ENCODE results near the gene GLRA2. TPM values are rescaled to one million over a fixed set of nuclear protein-coding genes. Genes with fewer than 3 reads are reported as not detected.
"Not testable (repeated sequence)": the region's sequence is repeated elsewhere in the genome, so short reads cannot be mapped to it uniquely, and the experiment has no call there.

GLRA2 gene
- total and polyA plus RNA-seq, 3 donors from 2014 or later, result 0.31 TPM; not detected in 2

GRCh38 chrX:14607446-14607985, 78.2 kb downstream of the GLRA2 start:
- WGBS, 2 donors, result 63 to 68% methylated on average over 3 of the region's 3 CpGs
- TF ChIP-seq CTCF (IDR thresholded peaks at IDR 0.05) (no peak), POLR2A (IDR thresholded peaks at IDR 0.05) (no peak)
- DNase-seq, result no peak

GRCh38 chrX:14612450-14612849, 83.1 kb downstream of the GLRA2 start:
- intact Hi-C loops (cut with DNase I; ENCODE audit: low total_unique reads); DNase-seq; H3K27ac ChIP-seq; H3K27me3 ChIP-seq; H3K36me3 ChIP-seq (ENCODE audit: low read depth, missing control alignments); H3K4me3 ChIP-seq; H3K4me1 ChIP-seq; H3K9me3 ChIP-seq: not testable (repeated sequence)
- WGBS, 2 donors, result 85 to 98% methylated on average over 3 to 5 of the region's 5 CpGs

More at GRCh38 chrX:14607446-14607985, 78.2 kb downstream of the GLRA2 start:
- Histone ChIP-seq H3K4me3 (no peak overlapping the region), H3K4me1 (no peaks in the 10 kb centered on the region), H3K27ac (no peak overlapping the region), H3K36me3 (ENCODE audit: low read depth, missing control alignments) (no peaks in the 10 kb centered on the region), H3K9me3 (no peaks in the 10 kb centered on the region), H3K27me3 (no peaks in the 10 kb centered on the region)
- intact Hi-C loops (cut with DNase I; ENCODE audit: low total_unique reads), result no loop called here

GRCh38 chrX:14616301-14616700, 87.0 kb downstream of the GLRA2 start:
- TF ChIP-seq POLR2A (IDR thresholded peaks at IDR 0.05) (no peak), CTCF (IDR thresholded peaks at IDR 0.05) (no peak)
- no peak for DNase-seq
- Histone ChIP-seq H3K9me3 (no peaks in the 10 kb centered on the region), H3K4me1 (no peaks in the 10 kb centered on the region), H3K27me3 (no peaks in the 10 kb centered on the region), H3K4me3 (no peak overlapping the region), H3K36me3 (ENCODE audit: low read depth, missing control alignments) (no peaks in the 10 kb centered on the region), H3K27ac (no peak overlapping the region)
- WGBS, 2 donors, result 43 to 71% methylated on average over 4 of the region's 4 CpGs
- intact Hi-C loops (cut with DNase I; ENCODE audit: low total_unique reads), result no loop called here

GRCh38 chrX:14616836-14617235, 87.5 kb downstream of the GLRA2 start:
- H3K27ac ChIP-seq, result no peak overlapping the region
- TF ChIP-seq CTCF (IDR thresholded peaks at IDR 0.05) (no peak), POLR2A (IDR thresholded peaks at IDR 0.05) (no peak)
- H3K36me3 ChIP-seq (ENCODE audit: low read depth, missing control alignments), result no peaks in the 10 kb centered on the region
- no peaks in the 10 kb centered on the region for H3K27me3 ChIP-seq
- H3K4me1 ChIP-seq, result no peaks in the 10 kb centered on the region
- DNase-seq, result no peak
- no peaks in the 10 kb centered on the region for H3K9me3 ChIP-seq
- WGBS, 2 donors, result 39 to 48% methylated on average over 4 of the region's 4 CpGs
- intact Hi-C loops (cut with DNase I; ENCODE audit: low total_unique reads), result no loop called here
- H3K4me3 ChIP-seq, result no peak overlapping the region

- no peak for DNase-seq
- TF ChIP-seq POLR2A (IDR thresholded peaks at IDR 0.05) (no peak), CTCF (IDR thresholded peaks at IDR 0.05) (no peak)
- Histone ChIP-seq H3K4me1 (no peaks in the 10 kb centered on the region), H3K4me3 (no peak overlapping the region), H3K36me3 (ENCODE audit: low read depth, missing control alignments) (no peaks in the 10 kb centered on the region), H3K9me3 (no peaks in the 10 kb centered on the region), H3K27ac (no peak overlapping the region), H3K27me3 (no peaks in the 10 kb centered on the region)
- 29 to 47% methylated on average over 5 of the region's 5 CpGs for WGBS, 2 donors
- intact Hi-C loops (cut with DNase I; ENCODE audit: low total_unique reads), result no loop called here
Measured at GRCh38 chrX:14618177-14618965, 89.0 kb downstream of the GLRA2 start.
